ENCODE measurements around the gene ACBD5. TPM values are rescaled to one million over a fixed set of nuclear protein-coding genes. Genes with fewer than 3 reads are reported as not detected.
"Not testable (repeated sequence)": the region's sequence is repeated elsewhere in the genome, so short reads cannot be mapped to it uniquely, and the experiment has no call there.

The ACBD5 gene
- 27.4 TPM for total RNA-seq
- long read RNA-seq, full-length matches to known transcripts = 41 of 76 reads
- long read RNA-seq, partial matches to known transcripts = 2 of 76 reads
- long read RNA-seq, other reads (novel, unspliced or antisense) = 33 of 76 reads

GRCh38 chr10:27240212-27241009, at the start of gene ACBD5:
Gene ACBD5 (minus strand): TSS chr10:27240797. CDS start chr10:27240688, 109 bp downstream.
- Histone ChIP-seq H3K9me3 (no peaks in the 10 kb centered on the region), H3K27me3 (no peaks in the 10 kb centered on the region), H3K36me3 (no peaks in the 10 kb centered on the region), H3K4me3 (peak within 1 kb of the TSS; percentile 83), H3K27ac (peak within 1 kb of the TSS; percentile 97), H3K4me1 (peaks cover 20% of the 10 kb centered on the region)
- no peak for TF ChIP-seq CTCF (IDR thresholded peaks at IDR 0.05)
- DNase-seq (peak; percentile 97), ATAC-seq (peak; percentile 88)
- intact Hi-C loops (cut with DNase I) = no loop called here

GRCh38 chr10:27285093-27285492, 44.5 kb upstream of the ACBD5 start:
- TF ChIP-seq CTCF (IDR thresholded peaks at IDR 0.05) = peak; percentile 36
- ATAC-seq (peak; percentile 19), DNase-seq (no peak)
- H3K27ac ChIP-seq = no peak overlapping the region
- H3K4me1 ChIP-seq = no peaks in the 10 kb centered on the region
- H3K36me3 ChIP-seq = no peaks in the 10 kb centered on the region
- no peaks in the 10 kb centered on the region for H3K27me3 ChIP-seq
- no peaks in the 10 kb centered on the region for H3K9me3 ChIP-seq
- intact Hi-C loops (cut with DNase I) = no loop called here
- no peak overlapping the region for H3K4me3 ChIP-seq

- intact Hi-C loops (cut with DNase I) = no loop called here
- no peak for ATAC-seq
These were observed 36.0 kb upstream of the ACBD5 start for GRCh38 chr10:27276581-27276980.

GRCh38 chr10:27266025-27266424, 25.4 kb upstream of the ACBD5 start:
- H3K36me3 ChIP-seq; H3K4me1 ChIP-seq; H3K27ac ChIP-seq; ATAC-seq; H3K9me3 ChIP-seq; intact Hi-C loops (cut with DNase I); H3K4me3 ChIP-seq; DNase-seq; H3K27me3 ChIP-seq: not testable (repeated sequence)

More at GRCh38 chr10:27276581-27276980, 36.0 kb upstream of the ACBD5 start:
- Histone ChIP-seq H3K27me3 (peaks cover 5% of the 10 kb centered on the region), H3K9me3 (no peaks in the 10 kb centered on the region), H3K27ac (no peak overlapping the region), H3K36me3 (no peaks in the 10 kb centered on the region), H3K4me1 (no peaks in the 10 kb centered on the region), H3K4me3 (no peak overlapping the region)
- no peak for DNase-seq
- no peak for TF ChIP-seq CTCF (IDR thresholded peaks at IDR 0.05)

- H3K9me3 ChIP-seq; intact Hi-C loops (cut with DNase I); H3K4me3 ChIP-seq; H3K27ac ChIP-seq; H3K36me3 ChIP-seq; DNase-seq; ATAC-seq: not testable (repeated sequence)
- Histone ChIP-seq H3K27me3 (peaks cover 23% of the 10 kb centered on the region), H3K4me1 (peaks cover 10% of the 10 kb centered on the region)
These were observed 22.2 kb upstream of the ACBD5 start for GRCh38 chr10:27262788-27263187.

GRCh38 chr10:27258838-27259812, 18.5 kb upstream of the ACBD5 start:
- Histone ChIP-seq H3K4me1 (peaks cover 10% of the 10 kb centered on the region), H3K4me3 (peak overlapping the region; percentile 46), H3K27ac (no peak overlapping the region), H3K27me3 (peaks cover 27% of the 10 kb centered on the region), H3K9me3 (no peaks in the 10 kb centered on the region), H3K36me3 (no peaks in the 10 kb centered on the region)
- TF ChIP-seq CTCF (IDR thresholded peaks at IDR 0.05) = no peak
- intact Hi-C loops (cut with DNase I) = no loop called here
- ATAC-seq (peak; percentile 72), DNase-seq (no peak)

Data from upper lobe of right lung (tissue), 1 donor.